Measurements from ENCODE around the gene C11orf65.

C11orf65 gene

DNA sequence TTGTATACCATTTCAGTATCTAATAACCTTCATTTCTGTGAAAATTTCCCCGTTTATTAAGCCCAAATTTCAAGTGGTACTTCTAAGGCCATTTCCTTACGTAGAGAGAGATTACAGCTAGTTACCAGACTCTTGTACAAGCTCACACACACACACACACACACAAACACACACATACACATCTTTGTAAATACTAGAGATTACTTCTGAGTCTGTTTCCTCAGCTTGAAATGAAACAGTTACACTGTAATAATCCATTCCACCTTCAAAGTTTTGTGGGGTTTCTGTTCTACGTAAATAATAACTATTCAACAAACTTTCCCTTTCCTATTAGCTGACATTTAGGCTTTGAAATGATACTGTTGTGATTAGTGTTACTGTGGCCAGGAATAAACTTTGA is 24.6 kb upstream of the C11orf65 start:
- TF ChIP-seq TAF1 (IDR thresholded peaks at IDR 0.05; ENCODE audit: borderline replicate concordance, insufficient read depth, low read length) = no peak
- TF ChIP-seq POLR2AphosphoS5 (IDR thresholded peaks at IDR 0.05; ENCODE audit: low read depth, low read length) = no peak
- no peak for TF ChIP-seq SIN3A (IDR thresholded peaks at IDR 0.05; ENCODE audit: borderline replicate concordance, insufficient read depth, low read length)
- TF ChIP-seq, protein P1, sequence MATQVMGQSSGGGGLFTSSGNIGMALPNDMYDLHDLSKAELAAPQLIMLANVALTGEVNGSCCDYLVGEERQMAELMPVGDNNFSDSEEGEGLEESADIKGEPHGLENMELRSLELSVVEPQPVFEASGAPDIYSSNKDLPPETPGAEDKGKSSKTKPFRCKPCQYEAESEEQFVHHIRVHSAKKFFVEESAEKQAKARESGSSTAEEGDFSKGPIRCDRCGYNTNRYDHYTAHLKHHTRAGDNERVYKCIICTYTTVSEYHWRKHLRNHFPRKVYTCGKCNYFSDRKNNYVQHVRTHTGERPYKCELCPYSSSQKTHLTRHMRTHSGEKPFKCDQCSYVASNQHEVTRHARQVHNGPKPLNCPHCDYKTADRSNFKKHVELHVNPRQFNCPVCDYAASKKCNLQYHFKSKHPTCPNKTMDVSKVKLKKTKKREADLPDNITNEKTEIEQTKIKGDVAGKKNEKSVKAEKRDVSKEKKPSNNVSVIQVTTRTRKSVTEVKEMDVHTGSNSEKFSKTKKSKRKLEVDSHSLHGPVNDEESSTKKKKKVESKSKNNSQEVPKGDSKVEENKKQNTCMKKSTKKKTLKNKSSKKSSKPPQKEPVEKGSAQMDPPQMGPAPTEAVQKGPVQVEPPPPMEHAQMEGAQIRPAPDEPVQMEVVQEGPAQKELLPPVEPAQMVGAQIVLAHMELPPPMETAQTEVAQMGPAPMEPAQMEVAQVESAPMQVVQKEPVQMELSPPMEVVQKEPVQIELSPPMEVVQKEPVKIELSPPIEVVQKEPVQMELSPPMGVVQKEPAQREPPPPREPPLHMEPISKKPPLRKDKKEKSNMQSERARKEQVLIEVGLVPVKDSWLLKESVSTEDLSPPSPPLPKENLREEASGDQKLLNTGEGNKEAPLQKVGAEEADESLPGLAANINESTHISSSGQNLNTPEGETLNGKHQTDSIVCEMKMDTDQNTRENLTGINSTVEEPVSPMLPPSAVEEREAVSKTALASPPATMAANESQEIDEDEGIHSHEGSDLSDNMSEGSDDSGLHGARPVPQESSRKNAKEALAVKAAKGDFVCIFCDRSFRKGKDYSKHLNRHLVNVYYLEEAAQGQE (IDR thresholded peaks at IDR 0.05; ENCODE audit: insufficient read depth in 1 of 2, low read depth in 2 of 2, low read length in 2 of 2) = no peak
- no peak for TF ChIP-seq FOXP2 (optimal IDR thresholded peaks at IDR 0.05; ENCODE audit: borderline replicate concordance, extremely low read depth, extremely low read length, insufficient read depth)

GRCh38 chr11:108486828-108487227 is 19.5 kb upstream of the C11orf65 start:
- no peak for TF ChIP-seq SIN3A (IDR thresholded peaks at IDR 0.05; ENCODE audit: borderline replicate concordance, insufficient read depth, low read length)
- TF ChIP-seq, protein P1 (IDR thresholded peaks at IDR 0.05; ENCODE audit: insufficient read depth in 1 of 2, low read depth in 2 of 2, low read length in 2 of 2) = no peak

GRCh38 chr11:108486331-108486730 is 19.0 kb upstream of the C11orf65 start:
- no peak for TF ChIP-seq POLR2AphosphoS5 (IDR thresholded peaks at IDR 0.05; ENCODE audit: low read depth, low read length)
- no peak for TF ChIP-seq FOXP2 (optimal IDR thresholded peaks at IDR 0.05; ENCODE audit: borderline replicate concordance, extremely low read depth, extremely low read length, insufficient read depth)
- TF ChIP-seq, protein P1 (IDR thresholded peaks at IDR 0.05; ENCODE audit: insufficient read depth in 1 of 2, low read depth in 2 of 2, low read length in 2 of 2) = no peak
- no peak for TF ChIP-seq TAF1 (IDR thresholded peaks at IDR 0.05; ENCODE audit: borderline replicate concordance, insufficient read depth, low read length)
- no peak for TF ChIP-seq SIN3A (IDR thresholded peaks at IDR 0.05; ENCODE audit: borderline replicate concordance, insufficient read depth, low read length)

DNA sequence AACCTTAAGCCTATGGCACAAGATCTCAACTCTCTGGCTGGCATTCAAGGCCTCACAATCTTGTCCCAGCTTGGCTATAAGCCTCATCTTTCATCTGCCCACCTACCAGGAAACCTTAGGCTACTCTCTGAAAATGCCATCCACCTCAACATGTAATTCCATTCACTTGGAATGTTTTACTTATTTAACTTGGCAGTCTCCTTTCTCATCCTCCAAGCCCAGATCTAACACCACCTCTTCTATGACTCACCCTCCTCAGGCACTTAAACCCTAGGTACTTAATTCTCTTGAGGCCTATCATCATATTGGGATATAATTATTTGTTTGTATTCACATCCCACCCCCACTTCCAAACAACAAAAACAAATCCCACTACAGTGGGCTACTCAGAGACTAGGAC is 15.8 kb upstream of the C11orf65 start:
- TF ChIP-seq POLR2AphosphoS5 (IDR thresholded peaks at IDR 0.05; ENCODE audit: low read depth, low read length) (no peak), FOXP2 (optimal IDR thresholded peaks at IDR 0.05; ENCODE audit: borderline replicate concordance, extremely low read depth, extremely low read length, insufficient read depth) (no peak), SIN3A (IDR thresholded peaks at IDR 0.05; ENCODE audit: borderline replicate concordance, insufficient read depth, low read length) (no peak), TAF1 (IDR thresholded peaks at IDR 0.05; ENCODE audit: borderline replicate concordance, insufficient read depth, low read length) (no peak)
- TF ChIP-seq, protein P1 (IDR thresholded peaks at IDR 0.05; ENCODE audit: insufficient read depth in 1 of 2, low read depth in 2 of 2, low read length in 2 of 2) = no peak

All from PFSK-1 (cell line).